Measurements from ENCODE around the gene KCNQ1.

Gene KCNQ1

DNA sequence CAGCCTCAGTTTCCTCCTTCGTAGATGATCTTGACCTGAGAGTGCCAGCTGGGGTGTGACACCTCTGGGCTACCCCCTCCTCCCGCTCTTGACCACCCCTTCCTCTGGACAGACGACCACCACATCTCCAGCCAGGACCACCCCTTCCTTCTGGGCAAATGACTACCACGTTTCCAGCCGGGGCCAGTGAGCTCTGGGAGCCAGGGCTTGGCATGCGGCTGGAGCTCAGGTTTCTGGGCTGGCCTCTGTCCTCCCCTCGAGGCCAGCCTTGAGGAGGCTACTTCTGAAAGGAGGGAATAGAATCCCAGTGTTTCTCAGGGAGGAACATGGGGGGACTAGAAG lies 134.1 kb downstream of the KCNQ1 start:
- H3K36me3 ChIP-seq (ENCODE audit: insufficient read depth, low read length): no peaks in the 10 kb centered on the region
- H3K27me3 ChIP-seq (ENCODE audit: insufficient read depth, low read length): no peaks in the 10 kb centered on the region
- H3K27ac ChIP-seq (ENCODE audit: low read depth, low read length): no peak overlapping the region
- no peak overlapping the region for H3K4me3 ChIP-seq (ENCODE audit: low read depth, low read length)
- no peaks in the 10 kb centered on the region for H3K79me2 ChIP-seq (ENCODE audit: control insufficient read depth, insufficient read depth, low read length, unreplicated experiment)
- no peak overlapping the region for H2AFZ ChIP-seq (ENCODE audit: low read length, unreplicated experiment)
- no peaks in the 10 kb centered on the region for H3K4me1 ChIP-seq (ENCODE audit: control insufficient read depth, insufficient read depth, low read length, unreplicated experiment)

DNA sequence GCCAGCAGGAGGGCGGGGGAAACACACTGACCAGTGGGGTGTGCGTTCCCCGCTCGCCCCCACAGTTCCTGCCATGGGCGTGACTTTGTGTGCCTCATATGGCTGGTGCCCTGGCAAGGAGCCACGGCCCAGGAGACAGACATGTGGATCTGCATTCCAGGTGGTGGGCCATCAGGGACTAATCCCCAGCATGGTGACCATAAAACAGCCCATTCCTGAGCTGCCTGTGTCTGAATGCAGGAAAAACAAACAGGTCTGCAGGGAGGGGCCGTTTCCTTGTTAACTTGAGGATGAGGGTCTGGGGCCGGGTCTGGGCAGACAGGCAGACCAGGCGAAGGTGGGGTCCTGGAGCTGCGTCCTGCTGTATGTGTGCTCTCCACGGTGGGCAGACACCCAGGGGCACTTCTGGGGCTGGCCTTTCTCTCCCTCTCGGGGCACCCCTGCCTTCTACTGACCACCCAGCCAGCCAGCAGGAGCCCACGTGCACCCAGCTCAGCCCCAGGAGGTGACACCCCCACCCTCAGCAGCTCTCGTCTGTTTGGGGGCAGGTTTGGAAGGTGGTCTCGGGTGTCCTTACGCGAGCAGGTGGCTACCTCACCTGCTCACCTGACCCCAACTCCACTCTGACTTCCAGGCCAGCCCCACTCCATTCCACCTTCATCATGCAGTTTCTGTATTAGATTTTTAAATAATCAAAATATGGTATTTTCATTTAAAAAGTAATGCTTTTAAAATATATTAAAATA lies 134.7 kb downstream of the KCNQ1 start:
- no peaks in the 10 kb centered on the region for H3K4me1 ChIP-seq (ENCODE audit: control insufficient read depth, insufficient read depth, low read length, unreplicated experiment)
- H3K27me3 ChIP-seq (ENCODE audit: insufficient read depth, low read length): no peaks in the 10 kb centered on the region
- H2AFZ ChIP-seq (ENCODE audit: low read length, unreplicated experiment): no peak overlapping the region
- H3K27ac ChIP-seq (ENCODE audit: low read depth, low read length): no peak overlapping the region
- no peaks in the 10 kb centered on the region for H3K79me2 ChIP-seq (ENCODE audit: control insufficient read depth, insufficient read depth, low read length, unreplicated experiment)
- no peaks in the 10 kb centered on the region for H3K36me3 ChIP-seq (ENCODE audit: insufficient read depth, low read length)
- no peak overlapping the region for H3K4me3 ChIP-seq (ENCODE audit: low read depth, low read length)

DNA sequence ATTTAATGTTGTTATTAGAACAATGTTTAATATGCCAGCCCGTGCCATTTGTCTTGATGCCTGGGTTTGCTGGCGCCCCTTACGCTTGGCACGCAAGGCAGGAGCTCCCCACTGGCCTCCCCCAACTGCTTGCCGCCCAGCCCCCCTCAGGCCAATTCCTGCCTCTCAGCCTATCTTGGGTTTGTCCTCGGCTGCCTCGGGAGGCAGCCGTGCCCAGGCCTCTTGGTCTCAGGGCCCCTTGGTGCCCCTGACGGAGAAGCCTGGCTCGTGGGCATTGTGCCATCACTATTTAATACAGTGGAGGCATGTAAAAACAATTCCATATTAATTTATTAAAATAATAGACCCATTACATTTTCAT lies 135.2 kb downstream of the KCNQ1 start:
- H2AFZ ChIP-seq (ENCODE audit: low read length, unreplicated experiment): no peak overlapping the region
- H3K27ac ChIP-seq (ENCODE audit: low read depth, low read length): no peak overlapping the region
- H3K27me3 ChIP-seq (ENCODE audit: insufficient read depth, low read length): no peaks in the 10 kb centered on the region
- no peaks in the 10 kb centered on the region for H3K4me1 ChIP-seq (ENCODE audit: control insufficient read depth, insufficient read depth, low read length, unreplicated experiment)
- H3K79me2 ChIP-seq (ENCODE audit: control insufficient read depth, insufficient read depth, low read length, unreplicated experiment): no peaks in the 10 kb centered on the region
- no peak overlapping the region for H3K4me3 ChIP-seq (ENCODE audit: low read depth, low read length)
- H3K36me3 ChIP-seq (ENCODE audit: insufficient read depth, low read length): no peaks in the 10 kb centered on the region

DNA sequence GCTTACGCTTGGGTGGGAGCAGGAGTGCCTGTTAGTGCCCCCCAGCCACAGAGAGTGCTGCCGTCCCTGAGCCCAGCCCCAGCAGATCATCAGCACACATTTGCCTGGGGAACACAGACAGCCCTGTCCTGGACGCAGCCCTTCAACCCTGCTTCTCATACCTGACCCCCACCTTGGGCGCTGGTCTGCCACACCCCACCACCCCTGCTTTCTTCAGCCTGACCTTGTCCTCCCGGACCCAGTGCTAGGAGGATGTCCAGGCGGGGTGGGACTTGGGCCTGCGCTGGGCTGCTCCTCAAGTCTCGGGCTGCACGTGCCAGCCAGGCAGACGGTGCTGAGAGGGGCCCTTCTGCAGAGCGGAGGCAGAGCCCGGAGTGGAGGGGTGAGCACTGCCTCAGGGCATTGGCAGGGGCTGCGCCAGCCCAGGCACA lies 135.8 kb downstream of the KCNQ1 start:
- Histone ChIP-seq H3K79me2 (ENCODE audit: control insufficient read depth, insufficient read depth, low read length, unreplicated experiment) (no peaks in the 10 kb centered on the region), H2AFZ (ENCODE audit: low read length, unreplicated experiment) (no peak overlapping the region), H3K4me3 (ENCODE audit: low read depth, low read length) (no peak overlapping the region), H3K4me1 (ENCODE audit: control insufficient read depth, insufficient read depth, low read length, unreplicated experiment) (no peaks in the 10 kb centered on the region), H3K36me3 (ENCODE audit: insufficient read depth, low read length) (no peaks in the 10 kb centered on the region), H3K27ac (ENCODE audit: low read depth, low read length) (no peak overlapping the region), H3K27me3 (ENCODE audit: insufficient read depth, low read length) (no peaks in the 10 kb centered on the region)

DNA sequence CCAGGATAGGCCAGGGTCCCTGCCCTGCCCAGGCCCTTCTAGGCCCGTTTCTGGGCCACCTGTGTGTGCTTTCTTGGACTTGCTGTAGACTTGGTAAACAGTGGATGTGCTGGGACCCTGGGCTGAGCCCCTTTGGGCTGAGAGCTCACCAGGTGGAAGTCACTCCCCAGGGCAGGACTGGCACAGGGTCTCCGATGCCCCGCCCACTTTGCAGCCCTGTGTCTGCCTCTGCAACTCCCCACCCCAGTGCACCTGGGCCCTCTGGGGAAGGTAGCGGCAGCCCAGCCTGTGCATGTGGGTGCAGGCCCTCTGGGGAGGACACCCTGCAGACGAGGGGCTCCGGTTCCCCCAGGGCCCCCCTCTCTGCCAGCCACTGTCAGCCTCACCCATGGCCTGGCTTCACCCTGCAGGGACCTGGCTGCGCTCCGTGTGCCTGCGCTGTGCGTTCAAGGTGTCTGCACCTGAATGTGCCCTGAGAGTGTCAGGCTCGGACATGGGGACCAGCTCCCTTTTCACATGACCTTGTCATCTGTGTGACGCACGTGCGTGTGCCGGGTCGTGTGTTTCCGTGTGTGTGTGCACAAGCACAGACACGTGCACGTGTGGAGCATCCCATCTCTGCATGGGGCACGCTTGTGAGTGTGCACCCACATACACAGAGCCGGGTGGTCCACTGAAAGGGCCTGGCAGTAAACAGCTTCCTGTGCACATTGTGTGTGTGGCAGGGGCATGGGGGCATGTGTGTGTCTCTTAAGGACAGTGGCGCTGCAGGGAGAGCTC lies 136.5 kb downstream of the KCNQ1 start:
- Histone ChIP-seq H3K4me1 (ENCODE audit: control insufficient read depth, insufficient read depth, low read length, unreplicated experiment) (no peaks in the 10 kb centered on the region), H2AFZ (ENCODE audit: low read length, unreplicated experiment) (no peak overlapping the region), H3K27me3 (ENCODE audit: insufficient read depth, low read length) (no peaks in the 10 kb centered on the region), H3K27ac (ENCODE audit: low read depth, low read length) (no peak overlapping the region), H3K4me3 (ENCODE audit: low read depth, low read length) (no peak overlapping the region), H3K36me3 (ENCODE audit: insufficient read depth, low read length) (no peaks in the 10 kb centered on the region), H3K79me2 (ENCODE audit: control insufficient read depth, insufficient read depth, low read length, unreplicated experiment) (no peaks in the 10 kb centered on the region)

DNA sequence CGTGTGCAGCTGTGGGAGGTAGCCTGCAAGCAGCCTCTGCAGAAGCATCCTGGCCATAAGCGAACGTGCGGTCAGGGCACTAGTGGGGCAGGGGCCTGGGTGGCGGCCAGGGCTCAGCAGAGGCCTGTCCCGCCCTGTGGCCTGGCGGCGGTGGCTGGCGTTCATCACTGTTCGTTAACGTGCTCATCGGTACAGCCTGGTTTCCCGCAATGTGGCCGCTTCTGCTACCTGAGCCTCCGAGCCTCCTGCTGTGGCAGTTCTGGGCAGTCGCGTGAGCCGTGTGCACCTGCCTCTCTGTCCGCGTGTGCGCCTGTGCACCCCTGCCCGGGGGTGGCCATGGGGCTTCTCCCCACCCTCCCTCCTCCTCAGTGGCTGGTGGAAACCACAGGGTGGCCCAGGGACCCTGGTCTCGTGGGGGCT lies 137.1 kb downstream of the KCNQ1 start:
- H3K79me2 ChIP-seq (ENCODE audit: control insufficient read depth, insufficient read depth, low read length, unreplicated experiment): no peaks in the 10 kb centered on the region
- no peak overlapping the region for H3K4me3 ChIP-seq (ENCODE audit: low read depth, low read length)
- H3K4me1 ChIP-seq (ENCODE audit: control insufficient read depth, insufficient read depth, low read length, unreplicated experiment): no peaks in the 10 kb centered on the region
- no peaks in the 10 kb centered on the region for H3K36me3 ChIP-seq (ENCODE audit: insufficient read depth, low read length)
- no peak overlapping the region for H3K27ac ChIP-seq (ENCODE audit: low read depth, low read length)
- H3K27me3 ChIP-seq (ENCODE audit: insufficient read depth, low read length): no peaks in the 10 kb centered on the region
- no peak overlapping the region for H2AFZ ChIP-seq (ENCODE audit: low read length, unreplicated experiment)

DNA sequence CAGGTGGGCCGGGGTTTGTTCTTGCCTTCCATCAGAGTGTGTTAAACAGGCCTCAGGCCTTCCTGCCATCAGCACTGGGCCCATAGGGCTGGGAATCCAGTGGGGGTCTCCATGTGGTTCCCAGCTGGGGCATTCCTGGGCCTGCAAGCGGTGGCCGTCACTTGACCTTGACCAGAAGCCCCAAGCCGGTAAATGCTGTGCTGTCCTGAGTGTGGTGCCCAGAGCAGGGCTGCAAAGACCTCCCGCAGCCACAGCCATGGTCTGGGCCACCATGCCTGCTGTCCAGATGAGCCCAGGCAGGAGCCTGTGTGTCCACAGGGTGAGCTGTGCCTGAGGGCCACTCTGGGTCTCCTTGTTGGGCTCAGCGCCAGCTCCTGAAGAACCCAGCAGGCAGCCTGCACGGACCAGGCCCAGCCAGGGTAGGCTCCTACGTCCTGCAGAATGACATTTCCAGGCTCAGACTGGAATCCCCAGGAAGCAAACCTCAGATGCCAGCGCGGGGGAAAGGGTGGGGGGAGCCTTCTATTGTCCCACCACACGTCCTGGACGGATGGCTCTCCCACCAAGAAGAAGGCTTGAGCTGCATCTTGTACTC lies 137.6 kb downstream of the KCNQ1 start:
- H3K27ac ChIP-seq (ENCODE audit: low read depth, low read length): no peak overlapping the region
- H3K27me3 ChIP-seq (ENCODE audit: insufficient read depth, low read length): no peaks in the 10 kb centered on the region

DNA sequence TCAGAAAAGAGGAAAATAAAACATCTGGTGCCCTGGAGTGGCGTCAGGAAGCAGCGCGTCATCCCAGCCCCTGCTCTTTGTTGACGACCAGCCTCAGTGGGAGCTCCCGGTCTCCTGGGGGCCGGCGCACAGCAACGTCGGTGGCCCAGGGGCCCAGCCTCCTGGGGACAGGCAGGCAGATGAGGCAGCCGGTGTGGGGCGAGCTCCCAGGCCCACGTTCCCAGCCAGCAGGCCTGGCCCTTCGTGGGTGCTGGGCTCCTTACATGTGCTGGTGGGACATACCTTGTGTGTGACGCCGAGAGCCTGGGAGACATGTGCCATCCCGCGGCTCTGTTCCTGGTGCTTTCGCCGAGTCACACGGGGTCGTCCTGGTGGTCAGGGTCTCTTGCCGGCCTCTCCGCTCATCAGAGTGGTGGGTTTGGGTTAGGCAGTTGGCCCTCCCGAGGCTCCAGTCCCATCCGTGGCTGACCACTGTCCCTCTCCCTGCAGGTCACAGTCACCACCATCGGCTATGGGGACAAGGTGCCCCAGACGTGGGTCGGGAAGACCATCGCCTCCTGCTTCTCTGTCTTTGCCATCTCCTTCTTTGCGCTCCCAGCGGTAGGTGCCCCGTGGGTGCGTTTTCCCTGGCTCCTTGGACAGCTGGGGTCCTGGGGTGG lies 138.3 kb downstream of the KCNQ1 start:
- H3K27me3 ChIP-seq (ENCODE audit: insufficient read depth, low read length): no peaks in the 10 kb centered on the region
- H3K79me2 ChIP-seq (ENCODE audit: control insufficient read depth, insufficient read depth, low read length, unreplicated experiment): no peaks in the 10 kb centered on the region

More for the DNA sequence above, 137.6 kb downstream of the KCNQ1 start:
- Histone ChIP-seq H3K36me3 (ENCODE audit: insufficient read depth, low read length) (no peaks in the 10 kb centered on the region), H2AFZ (ENCODE audit: low read length, unreplicated experiment) (no peak overlapping the region), H3K4me1 (ENCODE audit: control insufficient read depth, insufficient read depth, low read length, unreplicated experiment) (no peaks in the 10 kb centered on the region), H3K79me2 (ENCODE audit: control insufficient read depth, insufficient read depth, low read length, unreplicated experiment) (no peaks in the 10 kb centered on the region), H3K4me3 (ENCODE audit: low read depth, low read length) (no peak overlapping the region)

DNA sequence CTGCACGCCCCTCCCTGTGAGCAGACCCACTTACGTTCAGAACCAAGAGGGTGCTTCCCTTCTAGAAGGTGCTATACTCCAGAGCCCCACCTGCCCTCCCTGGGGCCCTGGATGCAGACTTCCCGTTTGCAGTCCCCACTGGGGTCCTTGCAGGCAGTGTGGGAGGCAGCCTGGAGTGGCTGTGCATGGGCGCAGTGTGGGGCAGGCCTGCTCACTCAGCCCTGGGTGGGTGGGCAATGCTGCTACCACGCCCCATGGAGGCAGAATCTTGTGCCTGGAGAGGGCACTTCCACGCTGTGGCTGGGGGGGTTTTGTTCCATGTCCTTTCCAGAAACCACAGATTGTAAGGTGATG lies 138.8 kb downstream of the KCNQ1 start:
- no peaks in the 10 kb centered on the region for H3K27me3 ChIP-seq (ENCODE audit: insufficient read depth, low read length)
- no peaks in the 10 kb centered on the region for H3K79me2 ChIP-seq (ENCODE audit: control insufficient read depth, insufficient read depth, low read length, unreplicated experiment)
- no peak overlapping the region for H3K4me3 ChIP-seq (ENCODE audit: low read depth, low read length)
- H3K4me1 ChIP-seq (ENCODE audit: control insufficient read depth, insufficient read depth, low read length, unreplicated experiment): no peaks in the 10 kb centered on the region
- H3K36me3 ChIP-seq (ENCODE audit: insufficient read depth, low read length): no peaks in the 10 kb centered on the region
- H3K27ac ChIP-seq (ENCODE audit: low read depth, low read length): no peak overlapping the region
- no peak overlapping the region for H2AFZ ChIP-seq (ENCODE audit: low read length, unreplicated experiment)

More for the DNA sequence above, 138.3 kb downstream of the KCNQ1 start:
- H3K4me3 ChIP-seq (ENCODE audit: low read depth, low read length): no peak overlapping the region
- no peaks in the 10 kb centered on the region for H3K36me3 ChIP-seq (ENCODE audit: insufficient read depth, low read length)
- no peak overlapping the region for H3K27ac ChIP-seq (ENCODE audit: low read depth, low read length)
- H3K4me1 ChIP-seq (ENCODE audit: control insufficient read depth, insufficient read depth, low read length, unreplicated experiment): no peaks in the 10 kb centered on the region
- H2AFZ ChIP-seq (ENCODE audit: low read length, unreplicated experiment): no peak overlapping the region

DNA sequence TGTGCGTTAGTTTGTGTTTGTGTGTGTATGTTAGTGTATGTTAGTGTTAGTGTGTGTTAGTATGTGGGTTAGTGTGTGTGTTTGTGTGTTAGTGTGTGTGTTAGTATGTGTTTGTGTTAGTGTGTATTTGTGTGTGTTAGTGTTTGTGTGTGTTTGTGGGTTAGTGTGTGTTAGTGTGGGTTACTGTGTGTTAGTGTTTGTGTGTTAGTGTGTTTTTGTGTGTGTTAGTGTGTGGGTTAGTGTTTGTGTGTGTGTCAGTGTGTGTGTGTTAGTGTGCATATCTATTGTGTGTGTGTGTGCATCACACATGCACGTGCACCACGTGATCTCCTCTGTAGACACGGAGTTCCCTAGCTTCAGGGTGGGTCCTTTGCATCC lies 139.6 kb downstream of the KCNQ1 start:
- Histone ChIP-seq H2AFZ (ENCODE audit: low read length, unreplicated experiment) (no peak overlapping the region), H3K4me3 (ENCODE audit: low read depth, low read length) (no peak overlapping the region), H3K27me3 (ENCODE audit: insufficient read depth, low read length) (no peaks in the 10 kb centered on the region), H3K36me3 (ENCODE audit: insufficient read depth, low read length) (no peaks in the 10 kb centered on the region), H3K27ac (ENCODE audit: low read depth, low read length) (no peak overlapping the region), H3K79me2 (ENCODE audit: control insufficient read depth, insufficient read depth, low read length, unreplicated experiment) (no peaks in the 10 kb centered on the region), H3K4me1 (ENCODE audit: control insufficient read depth, insufficient read depth, low read length, unreplicated experiment) (no peaks in the 10 kb centered on the region)

All from ACC112 (cell line).